MM.1S (cell line): ENCODE results near the gene AKAP13.

Source experiments
- EZH2 ChIP-seq: fragments of 300-600 bp; sonication (generic); optimal IDR thresholded peaks from 2 replicates; pipeline ENCODE3; 2017; ENCODE audit warnings: low read depth, mild to moderate bottlenecking, antibody characterized with exemption, low read length, mixed read lengths
- EZH2phosphoT487 ChIP-seq: fragments of 300-600 bp; sonication (generic); IDR thresholded peaks from 2 replicates; pipeline ENCODE4 v1.6.1; 2018; ENCODE audit warnings: antibody characterized with exemption, low read length
- TF ChIP-seq, protein P1 (sequence below): fragments of 300-600 bp; sonication (generic); IDR thresholded peaks from 2 replicates; pipeline ENCODE4 v1.5.1; 2016; ENCODE audit warnings: antibody characterized with exemption, low read length, mixed read lengths

DNA sequence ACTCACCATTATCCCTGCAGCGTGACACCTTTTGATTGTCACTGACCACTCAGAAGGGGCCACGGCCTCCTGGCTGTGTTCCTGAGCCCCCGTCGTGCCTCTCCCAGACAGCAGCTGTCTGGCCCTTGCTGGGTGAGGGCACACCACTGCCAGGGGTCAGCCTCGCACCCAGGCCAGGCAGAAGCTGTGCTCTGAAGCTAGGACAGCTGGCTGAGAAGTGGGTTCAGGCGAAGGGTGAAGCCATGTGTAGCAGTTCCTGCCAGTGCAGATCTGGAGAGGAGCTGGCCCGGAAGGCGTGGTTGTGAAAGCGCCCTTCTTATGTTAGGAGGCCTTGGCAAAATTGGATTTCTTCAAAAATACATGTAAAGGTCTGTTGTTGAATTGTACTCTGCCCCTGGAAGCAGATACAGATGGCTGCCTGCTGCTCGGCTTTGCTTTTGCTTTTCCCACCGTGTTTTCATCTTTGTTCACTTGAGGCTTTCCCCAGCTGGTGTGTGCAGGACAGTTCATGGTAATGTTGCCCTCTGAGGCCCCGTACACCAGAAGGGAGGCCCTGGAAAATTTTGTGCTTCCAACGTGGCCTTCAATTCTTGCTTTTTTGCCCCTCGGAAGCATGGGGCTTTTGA, 365.2 kb downstream of the AKAP13 start:
- TF ChIP-seq, protein P1, sequence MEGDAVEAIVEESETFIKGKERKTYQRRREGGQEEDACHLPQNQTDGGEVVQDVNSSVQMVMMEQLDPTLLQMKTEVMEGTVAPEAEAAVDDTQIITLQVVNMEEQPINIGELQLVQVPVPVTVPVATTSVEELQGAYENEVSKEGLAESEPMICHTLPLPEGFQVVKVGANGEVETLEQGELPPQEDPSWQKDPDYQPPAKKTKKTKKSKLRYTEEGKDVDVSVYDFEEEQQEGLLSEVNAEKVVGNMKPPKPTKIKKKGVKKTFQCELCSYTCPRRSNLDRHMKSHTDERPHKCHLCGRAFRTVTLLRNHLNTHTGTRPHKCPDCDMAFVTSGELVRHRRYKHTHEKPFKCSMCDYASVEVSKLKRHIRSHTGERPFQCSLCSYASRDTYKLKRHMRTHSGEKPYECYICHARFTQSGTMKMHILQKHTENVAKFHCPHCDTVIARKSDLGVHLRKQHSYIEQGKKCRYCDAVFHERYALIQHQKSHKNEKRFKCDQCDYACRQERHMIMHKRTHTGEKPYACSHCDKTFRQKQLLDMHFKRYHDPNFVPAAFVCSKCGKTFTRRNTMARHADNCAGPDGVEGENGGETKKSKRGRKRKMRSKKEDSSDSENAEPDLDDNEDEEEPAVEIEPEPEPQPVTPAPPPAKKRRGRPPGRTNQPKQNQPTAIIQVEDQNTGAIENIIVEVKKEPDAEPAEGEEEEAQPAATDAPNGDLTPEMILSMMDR = no peak
- TF ChIP-seq EZH2phosphoT487 (no peak), EZH2 (no peak)
